ENCODE data around the gene CNPY4.

Gene CNPY4

DNA sequence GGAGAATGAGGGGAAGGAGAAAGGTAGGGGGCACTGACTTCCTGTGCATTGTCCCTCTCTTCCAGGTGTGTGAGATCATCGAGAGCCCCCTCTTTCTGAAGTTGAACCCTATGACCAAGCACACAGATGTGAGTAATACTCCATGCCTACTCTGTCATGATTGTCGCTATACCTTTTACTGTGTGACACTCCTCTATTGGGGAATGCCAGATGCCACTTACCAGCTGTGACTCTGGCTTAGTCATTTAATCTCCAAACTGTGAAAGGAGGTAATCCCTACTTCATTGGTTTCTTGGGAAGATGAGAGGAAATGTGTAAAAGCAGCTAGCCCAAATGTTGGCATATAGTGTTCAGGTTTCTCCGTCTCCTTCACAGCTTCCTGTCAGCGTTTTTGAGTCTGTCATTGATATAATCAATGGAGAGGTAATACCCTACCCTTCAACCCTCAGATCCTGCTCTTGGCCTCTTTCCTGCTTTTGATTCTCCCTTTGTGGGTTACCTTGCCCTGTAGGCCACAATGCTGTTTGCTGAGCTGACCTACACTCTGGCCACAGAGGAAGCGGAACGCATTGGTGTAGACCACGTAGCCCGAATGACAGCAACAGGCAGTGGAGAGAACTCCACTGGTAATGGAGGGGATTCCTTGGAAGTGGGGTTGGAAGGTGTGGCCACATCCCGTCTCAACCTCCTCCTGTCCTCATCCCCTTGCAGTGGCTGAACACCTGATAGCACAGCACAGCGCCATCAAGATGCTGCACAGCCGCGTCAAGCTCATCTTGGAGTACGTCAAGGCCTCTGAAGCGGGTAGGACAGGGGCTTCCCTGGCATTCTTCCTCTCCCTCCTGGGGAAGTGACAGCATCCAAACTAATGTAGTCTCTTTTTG, 28.7 kb upstream of the CNPY4 start:
- CTCF ChIA-PET = interaction anchor here (1.0 kb wide), 1 partner anchor 96 kb away, joined by 3 read pairs; no protein-coding TSS in a partner anchor
- DNase-seq (ENCODE audit: extremely low spot score) = no peak
- POLR2A ChIA-PET = interaction anchor here (1.3 kb wide), 2 partner anchors 8 to 11 kb away, joined by 3 to 4 read pairs; partner anchors contain the start of gene AP4M1
- TF ChIP-seq, protein P1, sequence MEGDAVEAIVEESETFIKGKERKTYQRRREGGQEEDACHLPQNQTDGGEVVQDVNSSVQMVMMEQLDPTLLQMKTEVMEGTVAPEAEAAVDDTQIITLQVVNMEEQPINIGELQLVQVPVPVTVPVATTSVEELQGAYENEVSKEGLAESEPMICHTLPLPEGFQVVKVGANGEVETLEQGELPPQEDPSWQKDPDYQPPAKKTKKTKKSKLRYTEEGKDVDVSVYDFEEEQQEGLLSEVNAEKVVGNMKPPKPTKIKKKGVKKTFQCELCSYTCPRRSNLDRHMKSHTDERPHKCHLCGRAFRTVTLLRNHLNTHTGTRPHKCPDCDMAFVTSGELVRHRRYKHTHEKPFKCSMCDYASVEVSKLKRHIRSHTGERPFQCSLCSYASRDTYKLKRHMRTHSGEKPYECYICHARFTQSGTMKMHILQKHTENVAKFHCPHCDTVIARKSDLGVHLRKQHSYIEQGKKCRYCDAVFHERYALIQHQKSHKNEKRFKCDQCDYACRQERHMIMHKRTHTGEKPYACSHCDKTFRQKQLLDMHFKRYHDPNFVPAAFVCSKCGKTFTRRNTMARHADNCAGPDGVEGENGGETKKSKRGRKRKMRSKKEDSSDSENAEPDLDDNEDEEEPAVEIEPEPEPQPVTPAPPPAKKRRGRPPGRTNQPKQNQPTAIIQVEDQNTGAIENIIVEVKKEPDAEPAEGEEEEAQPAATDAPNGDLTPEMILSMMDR (IDR thresholded peaks at IDR 0.05; ENCODE audit: control extremely low read depth, extremely low read depth, low read depth, missing control alignments) = no peak

DNA sequence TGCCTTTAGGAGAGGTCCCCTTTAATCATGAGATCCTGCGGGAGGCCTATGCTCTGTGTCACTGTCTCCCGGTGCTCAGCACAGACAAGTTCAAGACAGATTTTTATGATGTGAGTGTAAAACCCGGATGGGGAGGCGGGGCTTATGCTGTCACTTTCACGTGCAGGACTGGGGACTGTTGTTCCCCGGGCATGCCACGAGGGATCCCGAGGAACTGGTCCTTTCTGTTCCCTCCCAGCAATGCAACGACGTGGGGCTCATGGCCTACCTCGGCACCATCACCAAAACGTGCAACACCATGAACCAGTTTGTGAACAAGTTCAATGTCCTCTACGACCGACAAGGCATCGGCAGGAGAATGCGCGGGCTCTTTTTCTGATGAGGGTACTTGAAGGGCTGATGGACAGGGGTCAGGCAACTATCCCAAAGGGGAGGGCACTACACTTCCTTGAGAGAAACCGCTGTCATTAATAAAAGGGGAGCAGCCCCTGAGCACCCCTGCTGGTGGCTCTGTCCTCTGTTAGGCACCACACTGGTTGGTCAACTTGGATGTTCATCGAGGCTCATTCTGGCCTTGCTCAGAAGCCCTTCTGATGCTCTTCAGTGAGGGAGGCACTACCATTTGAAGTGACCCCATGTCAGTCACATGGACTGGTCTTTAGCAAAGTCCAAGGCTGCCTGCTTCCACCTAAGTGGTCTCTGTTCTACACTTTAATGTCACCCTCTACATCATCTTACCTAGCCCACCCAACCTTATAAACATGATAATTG, 27.8 kb upstream of the CNPY4 start:
- POLR2A ChIA-PET = interaction anchor here (1.0 to 2.1 kb wide), 3 partner anchors 9 to 11 kb away, joined by 3 to 7 read pairs (median 4); partner anchors contain the start of gene AP4M1
- CTCF ChIA-PET = interaction anchor here (1.0 to 1.8 kb wide), 2 partner anchors 9 to 97 kb away, joined by 3 to 6 read pairs; no protein-coding TSS in a partner anchor
- TF ChIP-seq, protein P1 (IDR thresholded peaks at IDR 0.05; ENCODE audit: control extremely low read depth, extremely low read depth, low read depth, missing control alignments) = no peak
- no peak for DNase-seq (ENCODE audit: extremely low spot score)

DNA sequence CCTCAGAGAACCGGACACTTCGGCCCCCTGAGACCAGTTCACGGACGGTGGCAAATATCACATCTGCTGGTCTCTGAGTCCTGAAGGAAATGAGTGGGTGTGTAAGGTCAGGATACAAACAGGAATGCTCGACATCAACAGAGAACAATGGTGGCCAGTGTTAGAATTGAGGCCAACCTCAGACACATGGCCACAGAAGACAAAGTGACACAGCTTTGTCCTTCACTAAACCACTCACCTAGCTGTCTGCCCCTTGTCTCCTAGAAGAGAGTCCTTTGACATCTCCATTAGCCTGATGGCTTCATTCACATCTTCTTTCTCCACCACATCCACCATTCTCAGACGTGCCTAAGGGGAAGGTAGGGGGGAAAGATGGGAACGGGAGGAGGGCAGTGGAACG, 26.4 kb upstream of the CNPY4 start:
- ChIA-PET CTCF (interaction anchor here (1.8 kb wide), 1 partner anchor 11 kb away, joined by 6 read pairs; no protein-coding TSS in a partner anchor), POLR2A (interaction anchor here (2.1 kb wide), 1 partner anchor 9 kb away, joined by 7 read pairs; the partner anchor contains the start of gene AP4M1)
- DNase-seq (ENCODE audit: extremely low spot score) = no peak
- TF ChIP-seq, protein P1 (IDR thresholded peaks at IDR 0.05; ENCODE audit: control extremely low read depth, extremely low read depth, low read depth, missing control alignments) = no peak

DNA sequence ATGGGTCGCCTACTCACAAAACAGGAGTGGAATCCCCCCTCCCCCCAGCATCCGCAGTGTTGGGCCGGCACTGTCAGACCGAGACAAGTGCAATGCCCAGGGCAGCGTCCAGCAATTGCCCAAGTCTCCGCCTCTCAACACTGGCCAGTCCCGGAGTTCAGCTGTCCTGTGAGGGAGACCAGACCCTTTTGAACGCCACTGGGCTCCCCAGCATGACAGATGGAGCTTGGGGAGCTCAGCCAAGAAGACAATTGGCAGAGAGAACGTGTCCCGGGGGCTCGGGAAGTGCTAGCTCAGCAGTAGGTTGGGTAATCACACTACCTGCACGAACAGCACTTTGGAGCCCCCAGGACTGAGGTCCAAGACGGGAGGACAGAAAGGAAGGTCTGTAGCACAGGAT, 25.9 kb upstream of the CNPY4 start:
- TF ChIP-seq, protein P1 (IDR thresholded peaks at IDR 0.05; ENCODE audit: control extremely low read depth, extremely low read depth, low read depth, missing control alignments) = no peak
- DNase-seq (ENCODE audit: extremely low spot score) = no peak
- ChIA-PET POLR2A (interaction anchor here (2.1 kb wide), 1 partner anchor 9 kb away, joined by 7 read pairs; the partner anchor contains the start of gene AP4M1), CTCF (interaction anchor here (1.8 kb wide), 1 partner anchor 11 kb away, joined by 6 read pairs; no protein-coding TSS in a partner anchor)

DNA sequence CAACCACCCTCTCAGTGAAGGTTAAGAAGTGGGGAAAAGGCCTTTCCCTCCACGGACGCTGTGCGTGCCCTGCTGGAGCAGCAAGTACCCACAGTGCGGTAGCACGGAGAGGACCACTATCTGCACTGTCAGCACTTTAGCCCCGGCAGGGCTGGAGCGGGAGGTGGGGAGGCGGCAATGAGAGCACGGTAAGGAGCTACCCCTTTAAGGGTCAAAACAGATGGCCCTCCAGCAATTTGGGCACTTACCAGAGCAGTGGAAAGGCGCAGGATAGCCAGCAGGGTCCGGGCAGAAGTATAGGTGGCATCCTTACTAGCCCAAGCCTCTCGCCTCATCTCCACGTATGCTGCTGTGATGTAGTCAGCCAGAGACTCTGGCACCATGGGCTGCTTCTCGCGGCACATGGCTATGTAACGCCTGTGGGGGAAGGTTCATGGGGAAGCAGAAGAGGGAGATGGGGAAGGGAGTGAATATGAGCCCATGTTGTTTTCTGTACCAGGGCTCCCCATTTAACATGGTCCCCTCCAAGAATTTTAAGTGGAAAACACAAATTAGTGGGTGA, 25.4 kb upstream of the CNPY4 start:
- CTCF ChIA-PET = no interaction called here
- no peak for DNase-seq (ENCODE audit: extremely low spot score)
- TF ChIP-seq, protein P1 (IDR thresholded peaks at IDR 0.05; ENCODE audit: control extremely low read depth, extremely low read depth, low read depth, missing control alignments) = no peak
- POLR2A ChIA-PET = no interaction called here

DNA sequence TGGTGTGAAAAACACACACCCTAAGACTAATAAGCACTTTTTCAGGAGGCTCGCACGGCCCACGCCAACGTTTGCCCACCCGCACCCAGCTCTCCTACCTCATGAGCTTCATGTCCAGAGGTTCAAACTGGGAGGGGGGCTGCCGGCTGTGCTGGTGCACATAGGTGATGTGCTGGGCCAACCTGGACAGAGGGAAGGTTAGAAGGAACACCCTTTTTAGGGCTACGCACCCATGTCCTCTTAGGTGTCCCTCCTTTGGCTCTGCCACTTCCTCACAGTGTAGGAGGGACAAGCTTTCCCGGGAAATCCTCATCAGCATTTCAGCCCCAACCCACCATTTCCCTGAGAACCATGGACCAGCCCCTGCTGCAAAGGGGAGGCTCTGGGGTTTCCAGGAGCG, 24.1 kb upstream of the CNPY4 start:
- POLR2A ChIA-PET = interaction anchor here (0.8 to 1.5 kb wide), 2 partner anchors 13 kb away, joined by 4 read pairs; no protein-coding TSS in a partner anchor
- CTCF ChIA-PET = interaction anchor here (1.2 to 1.4 kb wide), 2 partner anchors 13 to 38 kb away, joined by 3 to 6 read pairs; no protein-coding TSS in a partner anchor
- no peak for DNase-seq (ENCODE audit: extremely low spot score)
- TF ChIP-seq, protein P1 (IDR thresholded peaks at IDR 0.05; ENCODE audit: control extremely low read depth, extremely low read depth, low read depth, missing control alignments) = no peak
